ENCODE data around the gene FOSB.

FOSB gene

GRCh38 chr19:45515081-45515624, 47.4 kb downstream of the FOSB start:
- Histone ChIP-seq H2BK15ac (ENCODE audit: low read depth, poor library complexity, severe bottlenecking) (no peak overlapping the region), H2BK12ac (ENCODE audit: low read length in 2 of 2) (no peak overlapping the region), H3K4me1 (ENCODE audit: control insufficient read depth, insufficient read depth, low read depth, low read length) (peaks cover 13% of the 10 kb centered on the region), H2AFZ (ENCODE audit: low read depth, low read length) (no peak overlapping the region), H3K79me1 (replicated peaks; ENCODE audit: low read length, poor library complexity, severe bottlenecking) (peaks cover 8% of the 10 kb centered on the region), H3K36me3 (ENCODE audit: control insufficient read depth in 1 of 2, insufficient read depth in 2 of 2, low read depth in 1 of 2, low read length in 2 of 2) (peaks cover 14 to 53% of the 10 kb centered on the region in 2 experiments), H3K4ac (ENCODE audit: low read depth in 1 of 2, low read length in 2 of 2) (no peak overlapping the region), H2AK5ac (ENCODE audit: low read length, severe bottlenecking) (no peak overlapping the region), H2BK5ac (ENCODE audit: low read depth, low read length, poor library complexity, severe bottlenecking) (no peak overlapping the region), H3K4me3 (ENCODE audit: insufficient read depth in 1 of 2, low read depth in 1 of 2, low read length in 2 of 2) (no peak overlapping the region), H3K18ac (ENCODE audit: low read depth in 1 of 2, low read length in 2 of 2) (no peak overlapping the region), H4K8ac (ENCODE audit: low read length) (no peak overlapping the region), H3K9ac (ENCODE audit: low read length) (peak overlapping the region; percentile 9), H3K4me2 (ENCODE audit: low read length, poor library complexity, severe bottlenecking) (no peak overlapping the region), H3K27ac (ENCODE audit: low read length, poor library complexity, severe bottlenecking) (no peak overlapping the region), H3K9me3 (ENCODE audit: control insufficient read depth, low read length) (no peaks in the 10 kb centered on the region), H4K91ac (ENCODE audit: low read length) (no peak overlapping the region), H2BK120ac (ENCODE audit: low read depth, low read length) (no peak overlapping the region), H3K27me3 (ENCODE audit: control insufficient read depth in 1 of 2, insufficient read depth in 1 of 2, low read length in 2 of 2) (no peaks in the 10 kb centered on the region), H3K23ac (ENCODE audit: low read length in 2 of 2) (no peak overlapping the region), H3K14ac (ENCODE audit: low read length in 2 of 2) (no peak overlapping the region)
- no peak for DNase-seq
- 93% methylated on average over 8 of the region's 10 CpGs for WGBS

GRCh38 chr19:45515807-45516401, 48.1 kb downstream of the FOSB start:
- peak overlapping the region in 1 of 2 experiments; percentile 11 for H2BK12ac ChIP-seq (ENCODE audit: low read length in 2 of 2)
- no peak overlapping the region for H3K4me3 ChIP-seq (ENCODE audit: insufficient read depth in 1 of 2, low read depth in 1 of 2, low read length in 2 of 2)
- H3K79me1 ChIP-seq (replicated peaks; ENCODE audit: low read length, poor library complexity, severe bottlenecking), result peaks cover 11% of the 10 kb centered on the region
- no peak overlapping the region for H2BK120ac ChIP-seq (ENCODE audit: low read depth, low read length)
- H2AK5ac ChIP-seq (ENCODE audit: low read length, severe bottlenecking), result no peak overlapping the region
- H3K14ac ChIP-seq (ENCODE audit: low read length in 2 of 2), result no peak overlapping the region
- H3K27me3 ChIP-seq (ENCODE audit: control insufficient read depth in 1 of 2, insufficient read depth in 1 of 2, low read length in 2 of 2), result no peaks in the 10 kb centered on the region
- H3K9ac ChIP-seq (ENCODE audit: low read length), result no peak overlapping the region
- H2AFZ ChIP-seq (ENCODE audit: low read depth, low read length), result no peak overlapping the region
- no peak overlapping the region for H2BK5ac ChIP-seq (ENCODE audit: low read depth, low read length, poor library complexity, severe bottlenecking)
- H4K91ac ChIP-seq (ENCODE audit: low read length), result peak overlapping the region; percentile 27
- H3K27ac ChIP-seq (ENCODE audit: low read length, poor library complexity, severe bottlenecking), result no peak overlapping the region
- WGBS, result 84% methylated on average over 4 of the region's 9 CpGs
- no peak overlapping the region for H3K4me2 ChIP-seq (ENCODE audit: low read length, poor library complexity, severe bottlenecking)
- no peak overlapping the region for H3K23ac ChIP-seq (ENCODE audit: low read length in 2 of 2)
- H3K36me3 ChIP-seq (ENCODE audit: control insufficient read depth in 1 of 2, insufficient read depth in 2 of 2, low read depth in 1 of 2, low read length in 2 of 2), result peaks cover 20 to 60% of the 10 kb centered on the region in 2 experiments
- H3K18ac ChIP-seq (ENCODE audit: low read depth in 1 of 2, low read length in 2 of 2), result no peak overlapping the region
- H3K4me1 ChIP-seq (ENCODE audit: control insufficient read depth, insufficient read depth, low read depth, low read length), result peaks cover 15% of the 10 kb centered on the region
- DNase-seq, result no peak
- no peak overlapping the region for H2BK15ac ChIP-seq (ENCODE audit: low read depth, poor library complexity, severe bottlenecking)
- H4K8ac ChIP-seq (ENCODE audit: low read length), result peak overlapping the region; percentile 40
- no peaks in the 10 kb centered on the region for H3K9me3 ChIP-seq (ENCODE audit: control insufficient read depth, low read length)
- no peak overlapping the region for H3K4ac ChIP-seq (ENCODE audit: low read depth in 1 of 2, low read length in 2 of 2)

GRCh38 chr19:45517238-45517637, 49.4 kb downstream of the FOSB start:
- Histone ChIP-seq H4K91ac (ENCODE audit: low read length) (no peak overlapping the region), H2AK5ac (ENCODE audit: low read length, severe bottlenecking) (no peak overlapping the region), H3K4me1 (ENCODE audit: control insufficient read depth, insufficient read depth, low read depth, low read length) (peaks cover 18% of the 10 kb centered on the region), H3K79me1 (replicated peaks; ENCODE audit: low read length, poor library complexity, severe bottlenecking) (peaks cover 19% of the 10 kb centered on the region), H3K36me3 (ENCODE audit: control insufficient read depth in 1 of 2, insufficient read depth in 2 of 2, low read depth in 1 of 2, low read length in 2 of 2) (peaks cover 23 to 74% of the 10 kb centered on the region in 2 experiments), H3K4me2 (ENCODE audit: low read length, poor library complexity, severe bottlenecking) (no peak overlapping the region), H3K9me3 (ENCODE audit: control insufficient read depth, low read length) (no peaks in the 10 kb centered on the region), H3K27me3 (ENCODE audit: control insufficient read depth in 1 of 2, insufficient read depth in 1 of 2, low read length in 2 of 2) (no peaks in the 10 kb centered on the region), H3K27ac (ENCODE audit: low read length, poor library complexity, severe bottlenecking) (no peak overlapping the region), H2BK5ac (ENCODE audit: low read depth, low read length, poor library complexity, severe bottlenecking) (peak overlapping the region; percentile 10), H3K23ac (ENCODE audit: low read length in 2 of 2) (no peak overlapping the region), H2BK120ac (ENCODE audit: low read depth, low read length) (no peak overlapping the region), H3K18ac (ENCODE audit: low read depth in 1 of 2, low read length in 2 of 2) (no peak overlapping the region), H3K14ac (ENCODE audit: low read length in 2 of 2) (no peak overlapping the region), H3K4ac (ENCODE audit: low read depth in 1 of 2, low read length in 2 of 2) (no peak overlapping the region), H2AFZ (ENCODE audit: low read depth, low read length) (no peak overlapping the region), H2BK15ac (ENCODE audit: low read depth, poor library complexity, severe bottlenecking) (no peak overlapping the region), H3K4me3 (ENCODE audit: insufficient read depth in 1 of 2, low read depth in 1 of 2, low read length in 2 of 2) (no peak overlapping the region), H3K9ac (ENCODE audit: low read length) (no peak overlapping the region), H4K8ac (ENCODE audit: low read length) (no peak overlapping the region), H2BK12ac (ENCODE audit: low read length in 2 of 2) (no peak overlapping the region)
- WGBS, result 87% methylated on average over 7 of the region's 7 CpGs
- DNase-seq, result no peak

DNA sequence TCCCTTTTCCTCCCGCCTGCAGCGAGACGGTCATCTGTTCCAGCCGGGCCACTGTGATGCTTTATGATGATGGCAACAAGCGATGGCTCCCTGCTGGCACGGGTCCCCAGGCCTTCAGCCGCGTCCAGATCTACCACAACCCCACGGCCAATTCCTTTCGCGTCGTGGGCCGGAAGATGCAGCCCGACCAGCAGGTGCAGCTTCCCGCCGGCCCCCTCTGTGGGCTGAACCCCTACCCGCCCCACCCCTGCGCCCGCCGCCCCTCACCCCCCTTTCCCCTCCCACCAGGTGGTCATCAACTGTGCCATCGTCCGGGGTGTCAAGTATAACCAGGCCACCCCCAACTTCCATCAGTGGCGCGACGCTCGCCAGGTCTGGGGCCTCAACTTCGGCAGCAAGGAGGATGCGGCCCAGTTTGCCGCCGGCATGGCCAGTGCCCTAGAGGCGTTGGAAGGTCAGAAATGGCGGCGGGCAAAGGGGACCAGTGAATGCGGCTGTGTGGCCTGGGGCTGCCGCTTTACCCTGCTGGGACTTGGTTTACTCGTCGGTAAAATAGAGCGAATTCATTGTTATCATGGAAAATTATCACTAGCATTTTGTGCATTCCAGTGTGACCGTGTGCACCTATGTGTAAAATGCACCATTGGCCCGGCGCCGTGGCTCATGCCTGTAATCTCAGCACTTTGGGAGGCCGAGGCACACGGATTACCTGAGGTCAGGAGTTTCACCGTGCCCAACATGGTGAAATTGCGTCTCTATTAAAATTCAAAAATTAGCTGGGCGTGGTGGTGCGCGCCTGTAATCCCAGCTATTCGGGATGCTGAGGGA, 50.1 kb downstream of the FOSB start:
- H3K18ac ChIP-seq (ENCODE audit: low read depth in 1 of 2, low read length in 2 of 2), result no peak overlapping the region
- no peak overlapping the region for H3K27ac ChIP-seq (ENCODE audit: low read length, poor library complexity, severe bottlenecking)
- no peak overlapping the region for H2AFZ ChIP-seq (ENCODE audit: low read depth, low read length)
- H3K27me3 ChIP-seq (ENCODE audit: control insufficient read depth in 1 of 2, insufficient read depth in 1 of 2, low read length in 2 of 2), result no peaks in the 10 kb centered on the region
- H3K4me2 ChIP-seq (ENCODE audit: low read length, poor library complexity, severe bottlenecking), result no peak overlapping the region
- H3K9ac ChIP-seq (ENCODE audit: low read length), result no peak overlapping the region
- H3K23ac ChIP-seq (ENCODE audit: low read length in 2 of 2), result no peak overlapping the region
- H3K14ac ChIP-seq (ENCODE audit: low read length in 2 of 2), result no peak overlapping the region
- no peak overlapping the region for H2BK120ac ChIP-seq (ENCODE audit: low read depth, low read length)
- H3K4me1 ChIP-seq (ENCODE audit: control insufficient read depth, insufficient read depth, low read depth, low read length), result peaks cover 18% of the 10 kb centered on the region
- H3K4ac ChIP-seq (ENCODE audit: low read depth in 1 of 2, low read length in 2 of 2), result no peak overlapping the region
- H3K36me3 ChIP-seq (ENCODE audit: control insufficient read depth in 1 of 2, insufficient read depth in 2 of 2, low read depth in 1 of 2, low read length in 2 of 2), result peaks cover 26 to 79% of the 10 kb centered on the region in 2 experiments
- 93% methylated on average over 46 of the region's 50 CpGs for WGBS
- no peak overlapping the region for H4K8ac ChIP-seq (ENCODE audit: low read length)
- no peak overlapping the region for H3K4me3 ChIP-seq (ENCODE audit: insufficient read depth in 1 of 2, low read depth in 1 of 2, low read length in 2 of 2)
- H2BK15ac ChIP-seq (ENCODE audit: low read depth, poor library complexity, severe bottlenecking), result no peak overlapping the region
- no peak for DNase-seq
- no peak overlapping the region for H2BK12ac ChIP-seq (ENCODE audit: low read length in 2 of 2)
- H4K91ac ChIP-seq (ENCODE audit: low read length), result no peak overlapping the region
- H2BK5ac ChIP-seq (ENCODE audit: low read depth, low read length, poor library complexity, severe bottlenecking), result peak overlapping the region; percentile 10
- H3K9me3 ChIP-seq (ENCODE audit: control insufficient read depth, low read length), result no peaks in the 10 kb centered on the region
- H3K79me1 ChIP-seq (replicated peaks; ENCODE audit: low read length, poor library complexity, severe bottlenecking), result peaks cover 23% of the 10 kb centered on the region
- H2AK5ac ChIP-seq (ENCODE audit: low read length, severe bottlenecking), result no peak overlapping the region

All from mesenchymal stem cell (in vitro differentiated cells and primary cell).